ENCODE data around the gene GAB3. TPM values are rescaled to one million over a fixed set of nuclear protein-coding genes. Genes with fewer than 3 reads are reported as not detected.
A peak's percentile ranks its signal among the peaks of the same experiment; 100 is the strongest.

Gene GAB3
- polyA plus RNA-seq, 2 of the 4 experiments (the other 2 are of a cell fraction), result 0.13 to 0.39 TPM

DNA sequence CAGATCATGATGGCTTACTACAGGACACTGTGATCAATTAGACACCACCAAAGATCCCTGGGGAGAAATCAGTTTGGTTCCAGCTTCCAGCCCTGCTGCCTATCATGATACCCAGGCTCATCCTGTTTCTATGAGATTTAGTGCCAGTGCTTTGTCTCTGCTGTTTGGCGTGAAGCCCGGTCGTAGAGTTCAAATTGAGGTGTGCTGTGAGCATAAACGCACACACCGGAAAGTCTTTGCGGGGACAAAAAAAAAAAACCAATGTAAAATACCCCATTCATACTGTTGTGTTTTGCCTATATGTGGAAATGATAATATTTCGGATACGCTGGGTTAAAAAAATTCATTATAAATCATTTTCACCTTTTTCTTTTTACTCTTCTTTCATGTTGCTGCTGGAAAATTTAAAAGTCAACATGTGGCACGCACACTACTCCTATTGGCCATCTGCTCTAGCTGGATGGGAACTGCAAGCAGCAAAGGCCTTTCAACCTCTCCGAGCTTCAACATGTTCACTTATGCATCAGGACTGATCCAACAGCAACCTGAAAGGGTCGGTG lies 11.2 kb upstream of the GAB3 start:
- TF ChIP-seq CEBPB (IDR thresholded peaks at IDR 0.05), result no peak
- peak in 1 of 2 experiments; percentile 6; a peak in 1 of 5 replicates for TF ChIP-seq JUN (IDR thresholded peaks at IDR 0.05)
- WGBS (ENCODE audit: missing lambda C conversion rate), result 36% methylated on average over 11 of the region's 11 CpGs
- no peak; a peak in 1 of 6 replicates for ATAC-seq
- no peak for DNase-seq (ENCODE audit: low read depth in 1 of 2, low spot score in 1 of 2)
- Histone ChIP-seq H3K9me3 (no peaks in the 10 kb centered on the region), H3K27ac (peak overlapping the region; percentile 81 to 97), H3K4me3 (peak overlapping the region; percentile 51), H3K4me1 (peaks cover 16% of the 10 kb centered on the region), H3K4me2 (peak overlapping the region; percentile 89)
- CTCF ChIA-PET, result interaction anchor here (0.6 to 2.4 kb wide), 4 partner anchors 9 to 226 kb away, joined by 3 to 13 read pairs (median 4); partner anchors contain the start of gene GAB3
- POLR2A ChIA-PET, result interaction anchor here (0.6 to 2.0 kb wide), 8 partner anchors 11 to 207 kb away, joined by 3 to 8 read pairs (median 4); partner anchors contain the start of genes GAB3 and MPP1
- FAIRE-seq, result no peak

DNA sequence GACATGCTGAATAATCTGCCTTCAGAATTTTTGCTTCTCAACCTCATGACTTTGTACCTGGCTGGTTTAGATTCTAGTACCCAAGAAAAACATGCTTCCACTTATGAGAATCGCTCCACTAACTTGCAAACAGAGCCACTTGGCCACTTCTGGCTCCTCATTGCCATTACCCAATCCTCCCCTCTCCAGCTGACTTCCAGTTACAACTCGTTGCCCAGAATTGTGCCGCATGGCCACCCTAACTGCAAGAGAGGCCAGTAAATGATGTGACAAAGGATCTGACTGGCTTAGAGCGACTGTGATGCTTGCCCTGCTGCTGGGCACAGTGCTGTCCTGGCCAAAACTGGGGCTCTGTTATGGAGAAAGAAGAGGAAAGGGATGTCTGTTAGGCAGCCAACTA lies 7.8 kb upstream of the GAB3 start:
- Histone ChIP-seq H3K4me1 (peaks cover 6% of the 10 kb centered on the region), H3K4me2 (no peak overlapping the region), H3K27ac (no peak overlapping the region), H3K9me3 (no peaks in the 10 kb centered on the region), H3K4me3 (no peak overlapping the region)
- CTCF ChIA-PET, result interaction anchor here (1.5 kb wide), 2 partner anchors 10 to 14 kb away, joined by 3 to 7 read pairs; no protein-coding TSS in a partner anchor
- no peak for DNase-seq (ENCODE audit: low read depth in 1 of 2, low spot score in 1 of 2)
- TF ChIP-seq ELK1 (IDR thresholded peaks at IDR 0.05; ENCODE audit: low read depth, low read length) (no peak), POLR2A (IDR thresholded peaks at IDR 0.05; ENCODE audit: low read length) (no peak), JUN (IDR thresholded peaks at IDR 0.05) (no peak), TFCP2L1 (CRISPR knock-in tag; IDR thresholded peaks at IDR 0.05) (no peak), HOXA7 (CRISPR knock-in tag; IDR thresholded peaks at IDR 0.05) (no peak), SREBF2 (IDR thresholded peaks at IDR 0.05) (no peak), HOXB5 (CRISPR knock-in tag; IDR thresholded peaks at IDR 0.05) (no peak), EHF (CRISPR knock-in tag; IDR thresholded peaks at IDR 0.05) (no peak), E2F6 (IDR thresholded peaks at IDR 0.05; ENCODE audit: borderline replicate concordance, low read depth) (no peak), FOXS1 (CRISPR knock-in tag; IDR thresholded peaks at IDR 0.05) (no peak), USF2 (IDR thresholded peaks at IDR 0.05) (no peak), CBX2 (IDR thresholded peaks at IDR 0.05; ENCODE audit: borderline replicate concordance, low read depth) (no peak), RAD21 (conservative IDR thresholded peaks at IDR 0.05 in 1 of 2, IDR thresholded peaks at IDR 0.05 in 1 of 2) (no peak), MAZ (IDR thresholded peaks at IDR 0.05; ENCODE audit: borderline replicate concordance, low read depth, low read length) (no peak), ZC3H11A (IDR thresholded peaks at IDR 0.05) (no peak), PHF8 (IDR thresholded peaks at IDR 0.05; ENCODE audit: borderline replicate concordance, low read depth) (no peak)
- TF ChIP-seq, protein P1, sequence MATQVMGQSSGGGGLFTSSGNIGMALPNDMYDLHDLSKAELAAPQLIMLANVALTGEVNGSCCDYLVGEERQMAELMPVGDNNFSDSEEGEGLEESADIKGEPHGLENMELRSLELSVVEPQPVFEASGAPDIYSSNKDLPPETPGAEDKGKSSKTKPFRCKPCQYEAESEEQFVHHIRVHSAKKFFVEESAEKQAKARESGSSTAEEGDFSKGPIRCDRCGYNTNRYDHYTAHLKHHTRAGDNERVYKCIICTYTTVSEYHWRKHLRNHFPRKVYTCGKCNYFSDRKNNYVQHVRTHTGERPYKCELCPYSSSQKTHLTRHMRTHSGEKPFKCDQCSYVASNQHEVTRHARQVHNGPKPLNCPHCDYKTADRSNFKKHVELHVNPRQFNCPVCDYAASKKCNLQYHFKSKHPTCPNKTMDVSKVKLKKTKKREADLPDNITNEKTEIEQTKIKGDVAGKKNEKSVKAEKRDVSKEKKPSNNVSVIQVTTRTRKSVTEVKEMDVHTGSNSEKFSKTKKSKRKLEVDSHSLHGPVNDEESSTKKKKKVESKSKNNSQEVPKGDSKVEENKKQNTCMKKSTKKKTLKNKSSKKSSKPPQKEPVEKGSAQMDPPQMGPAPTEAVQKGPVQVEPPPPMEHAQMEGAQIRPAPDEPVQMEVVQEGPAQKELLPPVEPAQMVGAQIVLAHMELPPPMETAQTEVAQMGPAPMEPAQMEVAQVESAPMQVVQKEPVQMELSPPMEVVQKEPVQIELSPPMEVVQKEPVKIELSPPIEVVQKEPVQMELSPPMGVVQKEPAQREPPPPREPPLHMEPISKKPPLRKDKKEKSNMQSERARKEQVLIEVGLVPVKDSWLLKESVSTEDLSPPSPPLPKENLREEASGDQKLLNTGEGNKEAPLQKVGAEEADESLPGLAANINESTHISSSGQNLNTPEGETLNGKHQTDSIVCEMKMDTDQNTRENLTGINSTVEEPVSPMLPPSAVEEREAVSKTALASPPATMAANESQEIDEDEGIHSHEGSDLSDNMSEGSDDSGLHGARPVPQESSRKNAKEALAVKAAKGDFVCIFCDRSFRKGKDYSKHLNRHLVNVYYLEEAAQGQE (IDR thresholded peaks at IDR 0.05), result no peak
- TF ChIP-seq, protein P2, sequence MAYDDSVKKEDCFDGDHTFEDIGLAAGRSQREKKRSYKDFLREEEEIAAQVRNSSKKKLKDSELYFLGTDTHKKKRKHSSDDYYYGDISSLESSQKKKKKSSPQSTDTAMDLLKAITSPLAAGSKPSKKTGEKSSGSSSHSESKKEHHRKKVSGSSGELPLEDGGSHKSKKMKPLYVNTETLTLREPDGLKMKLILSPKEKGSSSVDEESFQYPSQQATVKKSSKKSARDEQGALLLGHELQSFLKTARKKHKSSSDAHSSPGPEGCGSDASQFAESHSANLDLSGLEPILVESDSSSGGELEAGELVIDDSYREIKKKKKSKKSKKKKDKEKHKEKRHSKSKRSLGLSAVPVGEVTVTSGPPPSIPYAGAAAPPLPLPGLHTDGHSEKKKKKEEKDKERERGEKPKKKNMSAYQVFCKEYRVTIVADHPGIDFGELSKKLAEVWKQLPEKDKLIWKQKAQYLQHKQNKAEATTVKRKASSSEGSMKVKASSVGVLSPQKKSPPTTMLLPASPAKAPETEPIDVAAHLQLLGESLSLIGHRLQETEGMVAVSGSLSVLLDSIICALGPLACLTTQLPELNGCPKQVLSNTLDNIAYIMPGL (CRISPR knock-in tag; IDR thresholded peaks at IDR 0.05; ENCODE audit: borderline replicate concordance), result no peak
- TF ChIP-seq, protein P3, sequence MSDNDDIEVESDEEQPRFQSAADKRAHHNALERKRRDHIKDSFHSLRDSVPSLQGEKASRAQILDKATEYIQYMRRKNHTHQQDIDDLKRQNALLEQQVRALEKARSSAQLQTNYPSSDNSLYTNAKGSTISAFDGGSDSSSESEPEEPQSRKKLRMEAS (IDR thresholded peaks at IDR 0.05), result no peak
- no peak for FAIRE-seq
- POLR2A ChIA-PET, result no interaction called here
- WGBS (ENCODE audit: missing lambda C conversion rate), result 83% methylated on average over 4 of the region's 4 CpGs
- ATAC-seq, result no peak

Data from A549 (cell line).